ENCODE measurements around the gene EZH1.

The EZH1 gene

DNA sequence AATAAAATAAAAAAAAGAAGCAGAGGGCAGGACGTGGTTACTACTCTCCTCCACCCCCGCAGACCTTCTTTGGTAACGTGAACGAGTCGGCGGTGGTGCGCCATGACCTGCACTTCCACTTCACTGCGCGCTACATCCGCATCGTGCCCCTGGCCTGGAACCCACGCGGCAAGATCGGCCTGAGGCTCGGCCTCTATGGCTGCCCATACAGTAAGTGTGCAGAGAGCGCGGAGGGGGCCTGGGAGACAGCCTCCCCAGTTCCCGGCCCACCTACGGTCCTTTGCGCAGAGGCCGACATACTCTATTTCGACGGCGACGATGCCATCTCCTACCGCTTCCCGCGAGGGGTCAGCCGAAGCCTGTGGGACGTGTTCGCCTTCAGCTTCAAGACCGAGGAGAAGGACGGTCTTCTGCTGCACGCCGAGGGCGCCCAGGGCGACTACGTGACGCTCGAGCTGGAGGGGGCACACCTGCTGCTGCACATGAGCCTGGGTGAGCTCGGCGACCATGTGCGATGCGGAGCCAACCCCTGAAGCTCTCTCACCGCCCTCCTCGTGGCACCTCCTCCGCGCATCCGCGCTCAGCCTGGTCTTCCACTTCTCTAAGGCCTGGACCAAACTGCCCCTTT lies 59.8 kb downstream of the EZH1 start:
- DNase-seq (ENCODE audit: low read depth in 2 of 2, low spot score in 1 of 2), result no peak

- no peak for DNase-seq (ENCODE audit: low read depth in 2 of 2, low spot score in 1 of 2)
These were observed 61.3 kb downstream of the EZH1 start for GRCh38 chr17:42683407-42684034.

DNA sequence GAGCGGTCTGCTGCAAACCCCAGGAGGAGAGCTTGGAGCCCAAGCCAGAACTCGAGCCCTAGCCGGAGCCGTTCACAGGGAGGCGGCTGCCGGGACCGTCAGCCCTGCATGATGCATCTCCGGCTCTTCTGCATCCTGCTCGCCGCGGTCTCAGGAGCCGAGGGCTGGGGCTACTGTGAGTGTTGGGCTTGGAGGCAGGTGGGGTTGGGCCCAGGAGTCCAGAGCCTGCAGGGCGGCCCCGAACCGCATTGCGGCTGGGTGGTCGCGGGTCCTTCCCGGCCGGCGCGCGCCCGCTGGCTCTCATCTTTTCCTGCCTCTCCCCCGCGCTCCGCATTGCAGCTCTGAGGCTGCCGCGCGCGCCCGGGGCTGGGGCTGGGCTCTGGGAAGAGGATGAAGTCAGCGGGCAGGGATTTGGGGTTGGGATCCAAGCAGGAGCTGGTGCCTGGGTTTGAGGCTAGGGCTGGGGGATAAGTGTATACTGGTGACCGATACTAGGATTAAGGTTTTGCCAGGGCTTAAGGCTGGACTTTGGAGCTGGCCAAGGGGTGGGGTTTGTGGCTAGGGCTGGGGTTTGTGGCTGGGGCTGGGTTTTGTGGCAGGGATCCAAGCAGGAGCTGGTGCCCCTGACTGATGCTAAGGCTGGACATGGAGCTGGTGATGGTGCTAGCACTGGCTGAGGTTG lies 62.0 kb downstream of the EZH1 start:
- DNase-seq (ENCODE audit: low read depth in 2 of 2, low spot score in 1 of 2), result no peak

DNA sequence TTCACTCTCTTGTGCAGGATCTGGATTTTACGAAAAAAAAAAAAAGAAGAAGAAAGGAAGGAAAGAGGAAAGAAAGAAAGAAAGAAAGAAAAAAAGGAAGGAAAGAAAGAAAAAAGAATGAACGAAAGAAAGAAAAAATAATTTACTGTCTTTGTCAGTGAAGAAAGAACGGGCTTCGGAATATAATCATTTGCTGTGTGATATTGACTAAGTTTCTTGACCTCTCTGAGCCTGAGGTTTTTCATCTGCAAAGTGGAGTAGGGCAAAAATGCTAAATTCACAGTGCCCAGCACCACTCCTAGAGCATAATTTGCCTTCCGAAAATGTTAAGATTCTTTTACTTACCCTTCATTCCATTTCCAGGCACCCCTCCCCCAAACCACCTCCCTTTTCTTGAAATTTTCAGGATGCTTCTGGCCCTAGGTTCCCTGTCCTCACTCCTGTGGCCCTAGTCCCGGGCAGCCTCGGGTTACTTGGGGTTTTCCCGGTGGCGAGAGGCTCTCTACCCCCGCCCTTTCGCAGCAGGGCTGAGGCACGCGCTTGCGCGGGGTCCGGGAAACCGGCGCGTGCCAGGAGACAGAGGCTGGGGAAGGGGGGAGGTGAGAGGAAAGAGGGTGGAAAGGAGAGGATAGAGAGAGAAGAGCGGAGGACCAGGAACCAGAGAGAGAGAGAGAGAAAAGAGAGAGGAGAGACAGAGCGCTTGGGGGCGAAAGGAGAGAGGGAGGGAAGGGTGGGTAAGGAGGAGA lies 62.7 kb downstream of the EZH1 start, which contains the start of gene CNTNAP1:
Gene CNTNAP1 (plus strand): TSS at position 556 of the 746 bp plus-strand sequence. CDS start 299 bp downstream, outside the sequence.
- no peak for DNase-seq (ENCODE audit: low read depth in 2 of 2, low spot score in 1 of 2)

GRCh38 chr17:42680331-42680808 lies 64.5 kb downstream of the EZH1 start:
- no peak for DNase-seq (ENCODE audit: low read depth in 2 of 2, low spot score in 1 of 2)

GRCh38 chr17:42679492-42680330 lies 65.1 kb downstream of the EZH1 start:
- peak in 1 of 2 donors; percentile 50 for DNase-seq (ENCODE audit: low read depth in 2 of 2, low spot score in 1 of 2)

DNA sequence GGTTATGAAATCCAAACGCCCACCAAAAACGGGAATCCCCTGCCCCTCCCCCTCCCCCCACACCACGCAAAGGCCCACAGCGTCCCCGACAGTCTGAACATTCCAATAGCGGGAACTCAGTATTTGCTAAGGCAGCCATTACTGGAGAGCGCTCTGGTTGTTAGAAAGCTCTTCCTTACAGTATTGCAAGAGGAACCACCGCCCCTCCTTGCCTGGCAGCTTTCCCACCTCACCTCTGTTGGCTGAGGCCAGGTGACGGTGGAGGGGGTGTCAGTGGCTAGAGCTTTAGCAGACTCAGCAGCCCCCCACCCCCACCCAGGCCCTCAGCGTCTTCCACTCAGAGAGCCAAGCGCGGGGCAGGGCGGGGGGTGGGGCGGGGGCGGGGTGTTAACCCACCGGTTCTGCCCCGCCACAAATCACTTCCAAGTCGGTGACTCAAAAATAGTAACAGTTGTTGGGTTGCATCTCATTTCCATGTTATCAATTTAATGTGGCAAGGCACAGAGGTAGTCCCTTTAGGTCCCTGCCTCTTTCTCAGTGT lies 65.8 kb downstream of the EZH1 start:
- no peak for DNase-seq (ENCODE audit: low read depth in 2 of 2, low spot score in 1 of 2)

DNA sequence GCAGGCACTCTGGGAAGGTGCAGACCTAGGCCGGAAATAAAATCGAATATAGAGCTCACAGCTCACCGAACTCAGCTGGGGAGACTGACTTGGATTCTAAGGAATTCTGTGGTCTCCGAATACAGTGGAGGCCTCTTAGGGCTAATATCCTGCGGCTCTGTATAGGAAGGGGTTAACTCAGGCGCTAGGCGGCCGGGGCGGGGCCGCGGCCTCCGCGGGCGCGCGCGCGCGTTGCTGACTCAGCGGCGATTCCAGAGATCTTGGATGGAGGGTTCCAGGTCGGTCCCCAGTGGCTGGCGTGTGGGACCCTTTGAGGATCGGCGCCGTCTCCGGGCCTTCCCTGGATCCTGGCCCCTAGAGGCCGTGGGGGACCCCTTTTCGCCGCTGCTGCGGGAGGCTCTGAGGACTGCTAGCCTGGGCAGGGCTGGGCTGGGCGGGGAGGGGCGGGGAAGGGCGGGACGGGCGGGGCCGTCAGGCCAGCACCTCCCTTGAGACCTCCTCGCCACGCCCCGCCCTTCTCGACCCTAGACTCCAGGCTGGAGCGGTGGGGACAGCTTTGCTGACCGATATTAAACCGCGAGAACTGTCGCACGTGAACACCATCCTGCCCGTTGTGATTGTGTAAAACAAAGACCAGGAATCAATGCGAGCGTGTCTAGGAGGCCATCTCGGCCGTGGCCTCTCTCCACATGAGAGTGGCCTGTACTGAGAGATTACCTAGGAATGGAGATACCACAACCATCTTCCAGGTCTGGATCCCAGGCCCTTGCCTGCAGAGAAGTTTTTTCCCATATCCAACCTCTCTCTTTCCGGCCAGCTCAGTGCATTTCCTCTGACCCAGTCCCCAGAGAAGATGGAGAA lies 66.7 kb downstream of the EZH1 start:
- peak in 1 of 2 donors; percentile 52 for DNase-seq (ENCODE audit: low read depth in 2 of 2, low spot score in 1 of 2)

- peak; percentile 91 to 95 for DNase-seq (ENCODE audit: low read depth in 2 of 2, low spot score in 1 of 2)
These were observed 67.6 kb downstream of the EZH1 start for GRCh38 chr17:42677012-42677857.

DNA sequence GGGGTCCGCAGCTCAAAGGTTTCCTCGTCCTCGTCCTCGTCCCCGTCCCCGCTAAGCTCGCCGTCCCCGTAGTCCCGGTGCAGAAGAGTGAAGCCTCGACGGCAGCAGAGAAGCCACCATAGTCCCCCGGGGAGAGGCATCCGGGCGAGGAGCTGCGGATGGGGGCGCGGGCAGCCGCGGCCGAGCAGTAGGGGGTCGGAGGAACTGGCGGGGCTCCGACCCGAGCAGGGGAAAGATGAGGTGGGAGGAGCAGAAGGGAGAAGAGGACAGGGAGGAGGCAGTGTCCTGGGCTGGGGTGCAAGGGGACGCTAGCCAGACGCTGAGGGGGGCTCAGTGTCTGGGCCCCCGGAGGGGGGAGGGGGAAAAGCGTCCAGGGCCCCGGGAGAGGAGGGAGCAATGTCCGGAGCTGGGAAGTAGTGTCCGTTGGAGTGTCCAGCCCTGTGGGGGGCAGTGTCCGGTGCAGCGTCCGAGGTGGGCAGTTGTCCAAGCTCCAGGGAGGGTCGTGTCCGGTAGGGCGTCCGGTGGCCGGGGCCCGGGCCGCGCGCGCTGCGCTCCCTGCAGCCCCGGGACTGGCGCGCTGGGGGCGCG lies 68.3 kb downstream of the EZH1 start, which contains the start of gene PLEKHH3:
Gene PLEKHH3 (minus strand): TSS at position 571 of the 588 bp plus-strand sequence. CDS start 431 bp downstream, at position 140.
- no peak for DNase-seq (ENCODE audit: low read depth in 2 of 2, low spot score in 1 of 2)

DNA sequence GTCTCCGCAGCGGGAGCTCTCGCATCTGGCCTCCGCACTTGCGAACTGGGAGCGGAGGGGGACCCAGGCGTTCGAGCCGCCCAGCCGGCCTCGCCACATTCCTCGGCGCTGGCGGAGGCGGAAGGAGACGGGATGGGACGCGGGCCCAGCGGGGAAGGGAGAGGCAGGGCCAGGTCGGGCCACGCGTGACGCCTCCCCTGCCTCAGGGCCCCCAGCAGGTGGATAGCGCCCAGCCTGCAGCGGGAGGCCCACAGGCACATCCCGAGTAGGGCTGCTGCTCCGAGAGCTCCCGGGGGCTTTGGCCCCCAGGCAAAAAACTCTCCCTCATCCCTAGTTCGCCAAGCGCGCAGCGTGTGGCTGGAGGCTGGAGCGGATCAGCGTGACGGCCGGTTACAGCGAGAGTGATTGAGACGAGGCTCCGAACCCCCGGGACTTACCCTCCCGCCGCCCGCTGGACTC lies 68.8 kb downstream of the EZH1 start:
- DNase-seq (ENCODE audit: low read depth in 2 of 2, low spot score in 1 of 2), result no peak

DNA sequence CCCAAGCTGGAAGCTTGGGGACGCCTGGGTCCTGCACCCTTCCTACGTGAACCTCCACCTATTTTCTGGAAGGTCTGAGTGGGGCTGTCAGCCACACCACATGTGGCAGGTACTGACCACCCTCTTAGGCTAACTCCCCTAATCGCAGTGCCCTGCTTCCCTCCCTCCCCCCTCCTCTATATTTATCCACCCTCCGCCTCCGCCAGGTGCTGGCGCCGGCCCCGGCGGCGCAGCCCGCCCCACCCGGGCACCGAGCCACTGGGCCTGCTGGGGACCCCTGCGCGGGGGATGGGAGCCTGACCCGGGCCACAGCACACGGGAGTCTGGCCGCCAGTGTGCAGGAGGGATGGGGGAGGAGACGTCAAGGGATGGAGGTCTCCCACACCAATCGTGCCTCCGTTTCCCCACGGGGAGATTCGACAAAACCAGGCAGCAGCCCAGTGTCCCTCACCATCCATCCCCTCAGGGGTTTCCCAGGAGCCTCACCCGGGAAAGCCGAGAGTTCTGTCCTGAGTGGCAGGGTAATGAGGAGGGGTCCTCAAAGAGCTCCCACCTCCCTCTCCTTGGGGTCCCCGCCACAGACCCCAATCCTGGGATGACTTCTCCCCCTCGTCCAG lies 69.4 kb downstream of the EZH1 start:
- DNase-seq (ENCODE audit: low read depth in 2 of 2, low spot score in 1 of 2), result no peak

GRCh38 chr17:42674755-42675347 lies 70.0 kb downstream of the EZH1 start:
- no peak for DNase-seq (ENCODE audit: low read depth in 2 of 2, low spot score in 1 of 2)

DNA sequence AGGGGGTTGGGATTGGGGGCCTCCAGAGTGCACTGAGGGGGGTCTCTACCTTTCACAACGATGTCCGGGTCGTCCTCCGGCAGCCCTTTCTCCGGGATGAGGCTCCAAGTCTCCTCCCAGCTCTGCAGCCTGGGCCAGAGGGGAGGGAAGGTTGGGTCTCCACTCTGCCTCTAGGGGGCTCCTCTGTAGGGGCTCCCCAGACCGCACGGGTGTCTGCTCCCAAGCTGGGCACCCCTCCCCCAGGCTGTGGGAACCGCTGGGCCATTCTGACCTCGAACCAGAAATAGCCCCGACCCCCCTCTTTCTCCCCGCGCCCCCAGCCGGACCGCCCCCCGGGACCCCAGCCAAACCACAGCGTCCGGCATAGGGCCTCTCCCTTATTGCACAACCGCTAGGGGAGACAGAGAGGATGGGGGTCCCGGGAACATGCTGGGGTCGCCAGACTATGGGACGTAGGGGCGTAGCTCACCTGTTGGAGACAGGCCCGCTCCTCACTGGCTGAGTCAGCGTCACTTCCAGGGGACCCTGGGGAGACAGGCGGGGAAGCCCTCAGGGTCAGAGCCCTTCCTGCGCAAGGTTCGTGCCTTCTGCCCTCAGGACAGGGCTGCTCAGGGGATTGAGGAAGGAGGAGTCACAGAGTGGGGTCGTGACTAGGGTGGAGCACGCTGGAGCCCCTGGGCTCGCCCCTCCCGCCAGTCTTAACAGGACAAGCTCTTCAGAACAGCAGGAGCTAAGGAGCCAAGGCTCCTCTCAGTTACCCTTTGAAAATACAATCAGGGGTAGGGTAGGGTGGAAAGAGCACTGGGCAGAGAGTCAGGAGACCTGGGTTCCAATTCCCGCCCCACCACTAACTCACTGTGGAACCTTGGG lies 70.7 kb downstream of the EZH1 start:
- no peak for DNase-seq (ENCODE audit: low read depth in 2 of 2, low spot score in 1 of 2)

DNA sequence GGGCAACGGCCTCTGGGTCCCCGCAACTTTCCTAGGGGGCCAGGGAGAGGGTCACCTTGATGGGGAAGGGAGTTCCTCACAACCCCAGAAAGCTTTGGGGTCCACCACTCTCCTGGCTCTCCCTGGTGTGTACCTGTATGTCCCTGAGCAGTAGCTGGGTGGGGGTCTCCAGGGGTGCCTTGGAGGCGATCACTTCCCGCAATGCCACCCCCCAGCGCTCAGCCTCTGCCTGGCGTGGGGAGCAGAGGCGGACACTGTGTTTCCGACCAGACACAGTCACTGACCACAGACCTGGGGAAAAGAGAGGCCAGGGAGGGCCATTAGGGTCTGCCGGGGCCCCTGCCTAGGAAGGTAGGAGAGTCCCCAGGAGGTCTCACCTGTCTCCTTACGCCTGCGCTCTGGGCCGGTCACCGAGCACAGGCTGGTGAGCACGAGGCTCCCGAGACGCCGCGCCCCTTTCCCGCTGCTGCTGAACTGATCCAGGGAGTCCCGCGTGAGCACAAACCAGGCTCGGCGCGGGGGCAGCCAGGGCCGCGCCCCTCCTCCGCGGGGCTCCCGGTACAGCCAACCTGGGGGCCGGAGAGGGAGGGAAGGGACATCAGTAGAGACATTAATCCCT lies 71.5 kb downstream of the EZH1 start:
- no peak for DNase-seq (ENCODE audit: low read depth in 2 of 2, low spot score in 1 of 2)

DNA sequence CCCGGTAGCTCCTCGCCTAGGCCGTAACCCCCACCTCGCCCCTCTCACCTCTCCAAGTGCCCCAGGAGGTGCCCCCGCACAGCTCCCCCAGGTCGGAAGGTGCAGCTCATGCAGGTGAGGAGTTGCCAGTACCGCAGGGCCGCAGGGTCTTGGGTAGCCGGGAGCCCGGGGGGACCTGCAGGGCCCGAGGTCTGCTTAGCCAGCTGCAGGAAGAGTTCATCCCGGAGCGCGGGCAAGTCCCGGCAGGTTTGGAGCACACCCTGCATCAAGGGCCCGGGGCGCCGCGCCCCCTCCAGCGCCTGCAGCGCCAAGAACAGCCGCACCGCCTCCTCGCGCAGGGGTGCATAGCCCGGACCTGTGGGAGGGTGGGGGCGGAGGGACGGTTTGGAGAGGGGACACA lies 72.8 kb downstream of the EZH1 start:
- DNase-seq (ENCODE audit: low read depth in 2 of 2, low spot score in 1 of 2), result no peak
